ENCODE measurements around the gene CHRNG.

- no peak for TF ChIP-seq CTCF (IDR thresholded peaks at IDR 0.05)
- no peak for TF ChIP-seq ZFX (IDR thresholded peaks at IDR 0.05; ENCODE audit: borderline replicate concordance)
Measured at GRCh38 chr2:232523402-232523681, 16.1 kb upstream of the CHRNG start.
